Measurements from ENCODE around the gene NCR1.
"Not testable (repeated sequence)": the region's sequence is repeated elsewhere in the genome, so short reads cannot be mapped to it uniquely, and the experiment has no call there.

Gene NCR1, protein sequence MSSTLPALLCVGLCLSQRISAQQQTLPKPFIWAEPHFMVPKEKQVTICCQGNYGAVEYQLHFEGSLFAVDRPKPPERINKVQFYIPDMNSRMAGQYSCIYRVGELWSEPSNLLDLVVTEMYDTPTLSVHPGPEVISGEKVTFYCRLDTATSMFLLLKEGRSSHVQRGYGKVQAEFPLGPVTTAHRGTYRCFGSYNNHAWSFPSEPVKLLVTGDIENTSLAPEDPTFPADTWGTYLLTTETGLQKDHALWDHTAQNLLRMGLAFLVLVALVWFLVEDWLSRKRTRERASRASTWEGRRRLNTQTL

DNA sequence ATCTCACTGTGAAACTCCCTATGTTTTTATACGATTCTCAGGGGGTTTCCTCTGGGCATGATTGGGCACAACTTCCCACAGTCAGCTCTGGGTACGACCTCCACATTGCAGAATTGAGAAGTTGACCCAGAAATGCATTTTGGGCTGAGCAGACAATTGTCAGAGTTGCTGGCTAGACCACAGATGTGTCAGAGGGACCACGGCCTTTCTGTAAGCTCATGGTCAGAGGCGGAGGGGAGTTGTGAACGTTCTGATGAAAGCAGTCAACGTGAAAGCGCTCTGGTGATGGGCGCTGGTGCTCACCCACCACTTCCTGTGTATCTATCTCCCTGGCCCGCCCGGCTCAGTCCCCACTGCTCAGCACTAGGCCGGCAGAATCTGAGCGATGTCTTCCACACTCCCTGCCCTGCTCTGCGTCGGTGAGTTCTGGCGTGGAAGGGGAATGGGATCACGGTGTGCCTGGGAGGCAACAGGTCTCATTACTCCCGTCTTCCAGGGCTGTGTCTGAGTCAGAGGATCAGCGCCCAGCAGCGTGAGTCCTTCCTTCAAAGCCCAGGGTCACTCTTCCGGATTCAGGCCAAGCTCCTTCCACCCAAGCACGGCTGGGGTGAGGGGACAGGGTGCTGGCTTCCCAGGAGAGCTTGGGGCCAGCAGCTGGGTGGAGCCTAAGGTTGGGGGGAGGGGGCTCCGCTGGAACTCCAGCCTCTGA lies at the start of gene NCR1:
TSS of gene NCR1 (plus strand) at position 346 of the 709 bp plus-strand sequence. CDS start at position 386, 40 bp downstream.
- no peak for DNase-seq (ENCODE audit: low spot score)

DNA sequence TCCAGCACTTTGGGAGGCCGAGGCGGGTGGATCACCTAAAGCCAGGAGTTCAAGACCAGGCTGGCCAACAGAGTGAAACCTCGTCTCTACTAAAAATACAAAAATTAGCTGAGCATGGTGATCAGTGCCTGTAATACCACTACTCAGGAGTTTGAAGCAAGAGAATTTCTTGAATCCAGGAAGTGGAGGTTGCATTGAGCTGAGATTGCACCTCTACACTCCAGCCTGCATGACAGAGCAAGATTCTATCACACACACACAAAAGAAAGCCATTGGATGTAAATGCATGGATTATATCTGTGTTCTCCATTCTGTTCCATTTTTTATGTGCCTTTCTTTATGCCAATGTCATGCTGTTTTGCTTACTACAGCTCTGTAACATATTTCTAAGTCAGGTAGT lies 47.5 kb upstream of the NCR1 start:
- DNase-seq (ENCODE audit: low spot score), result not testable (repeated sequence)

DNA sequence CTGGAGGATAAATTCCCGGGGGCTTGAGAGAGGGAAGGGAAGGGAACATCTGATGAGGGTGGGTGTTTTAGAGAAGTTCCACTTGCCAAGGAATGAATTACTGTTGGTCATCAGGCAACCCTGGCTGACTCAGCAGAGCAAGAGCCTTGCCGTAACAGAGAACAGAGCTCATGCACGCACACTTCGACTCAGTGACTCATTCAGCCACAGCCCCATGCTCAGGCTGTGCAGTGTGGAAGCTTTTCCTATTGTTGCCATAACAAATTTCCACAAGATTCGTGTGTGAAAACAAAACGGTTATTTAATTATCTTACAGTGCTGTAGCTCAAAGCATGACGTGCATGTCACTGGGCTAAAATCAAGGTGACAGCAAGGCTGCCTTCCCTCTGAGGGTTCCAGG lies 46.5 kb upstream of the NCR1 start:
- DNase-seq (ENCODE audit: low spot score), result not testable (repeated sequence)

DNA sequence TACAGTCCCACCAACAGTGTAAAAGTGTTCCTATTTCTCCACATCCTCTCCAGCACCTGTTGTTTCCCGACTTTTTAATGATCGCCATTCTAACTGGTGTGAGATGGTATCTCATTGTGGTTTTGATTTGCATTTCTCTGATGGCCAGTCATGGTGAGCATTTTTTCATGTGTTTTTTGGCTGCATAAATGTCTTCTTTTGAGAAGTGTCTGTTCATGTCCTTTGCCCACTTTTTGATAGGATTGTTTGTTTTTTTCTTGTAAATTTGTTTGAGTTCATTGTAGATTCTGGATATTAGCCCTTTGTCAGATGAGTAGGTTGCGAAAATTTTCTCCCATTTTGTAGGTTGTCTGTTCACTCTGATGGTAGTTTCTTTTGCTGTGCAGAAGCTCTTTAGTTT lies 42.5 kb upstream of the NCR1 start:
- not testable (repeated sequence) for DNase-seq (ENCODE audit: low spot score)

DNA sequence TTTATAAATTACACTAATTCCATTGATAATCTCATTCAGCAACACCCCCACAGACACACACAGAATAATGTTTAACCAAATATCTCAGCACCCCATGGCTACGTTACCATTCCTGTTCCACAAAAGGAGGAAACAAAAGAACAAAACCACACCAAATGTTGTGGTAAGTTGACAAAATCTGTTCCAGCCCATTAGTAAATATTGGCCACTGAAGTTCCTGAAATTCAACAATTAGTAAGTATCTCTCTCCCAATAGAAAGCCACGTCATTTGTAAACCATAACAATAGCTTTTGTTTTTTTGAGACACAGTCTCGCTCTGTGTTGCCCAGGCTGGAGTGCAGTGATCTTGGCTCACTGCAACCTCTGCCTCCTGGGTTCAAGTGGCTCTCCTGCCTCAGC lies 34.3 kb upstream of the NCR1 start:
- no peak for DNase-seq (ENCODE audit: low spot score)

DNA sequence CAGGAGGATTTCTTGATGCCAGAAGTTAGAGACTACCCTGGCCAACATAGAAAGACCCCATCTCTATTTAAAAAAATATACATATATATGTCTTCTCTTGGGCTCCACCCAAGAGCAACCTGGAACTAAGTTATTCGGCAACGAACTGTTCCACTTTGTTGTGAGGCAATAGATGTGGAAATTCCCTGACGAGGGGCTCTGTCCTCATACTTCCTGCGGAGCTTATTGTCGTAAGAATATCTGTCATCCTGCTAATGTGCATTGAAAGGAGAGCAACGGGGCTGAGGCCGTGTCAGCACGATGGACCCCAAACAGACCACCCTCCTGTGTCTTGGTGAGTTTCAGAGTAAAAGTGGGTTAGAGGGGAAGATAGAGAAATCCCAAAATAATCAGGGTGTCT lies 32.0 kb upstream of the NCR1 start, which contains the start of gene FCAR:
TSS of gene FCAR (plus strand) at position 246 of the 400 bp plus-strand sequence. CDS start at position 301, 55 bp downstream.
- DNase-seq (ENCODE audit: low spot score), result peak; percentile 23

DNA sequence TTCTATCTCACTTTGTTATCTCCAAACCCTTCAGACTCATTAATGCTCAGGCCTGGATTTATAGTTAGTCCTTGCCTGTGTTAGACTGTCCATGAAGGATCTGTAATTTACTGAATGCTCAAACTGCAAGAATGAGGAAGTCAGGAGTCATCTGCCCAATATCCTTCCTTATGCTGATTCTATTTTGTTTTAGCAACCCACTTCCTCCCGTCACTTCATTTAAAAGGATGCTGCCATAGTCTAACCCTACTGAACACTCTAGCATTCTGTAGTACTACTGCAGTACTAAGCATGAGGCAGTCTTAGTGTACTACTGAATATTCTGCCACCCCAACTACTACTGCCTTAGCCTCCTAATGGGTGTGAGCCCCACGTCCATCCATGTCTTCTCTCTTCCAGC lies 30.4 kb upstream of the NCR1 start:
- peak; percentile 78 for DNase-seq (ENCODE audit: low spot score)

DNA sequence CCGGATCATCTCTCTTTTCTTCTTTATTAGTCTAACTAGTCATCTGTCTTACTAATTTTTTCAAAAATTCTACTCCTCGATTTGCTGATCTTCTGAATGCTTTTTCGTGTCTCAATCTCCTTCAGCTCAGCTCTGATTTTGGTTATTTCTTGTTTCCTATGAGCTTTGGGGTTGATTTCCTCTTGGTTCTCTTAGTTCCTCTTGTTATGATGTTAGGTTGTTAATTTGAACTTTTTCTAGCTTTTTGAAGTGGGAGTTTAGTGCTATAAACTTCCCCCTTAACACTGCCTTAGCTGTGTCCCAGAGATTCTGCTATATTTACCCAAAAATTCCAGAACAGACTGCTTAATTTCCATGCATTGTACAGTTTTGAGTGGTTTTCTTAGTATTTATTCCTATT lies 28.5 kb upstream of the NCR1 start:
- peak; percentile 37 for DNase-seq (ENCODE audit: low spot score)

DNA sequence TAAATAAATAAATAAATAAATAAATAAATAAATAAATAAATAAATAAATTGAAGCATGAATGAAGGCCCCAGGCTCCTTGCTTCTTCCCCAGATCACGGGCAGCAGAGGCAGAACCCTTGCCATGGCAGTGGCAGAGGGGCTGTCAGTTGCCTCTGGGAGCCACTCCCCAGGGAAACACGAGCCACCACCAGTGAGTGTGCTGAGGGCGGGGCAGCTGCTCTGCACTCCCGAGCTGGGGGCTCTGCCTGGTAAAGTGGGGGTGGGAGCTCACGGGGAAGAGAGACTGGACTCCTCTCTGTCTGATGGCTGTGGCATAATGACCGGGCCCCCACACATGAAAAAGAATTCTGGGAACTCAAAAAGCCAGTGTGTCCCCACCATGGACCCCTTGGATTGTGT lies 24.1 kb upstream of the NCR1 start:
- DNase-seq (ENCODE audit: low spot score), result no peak

DNA sequence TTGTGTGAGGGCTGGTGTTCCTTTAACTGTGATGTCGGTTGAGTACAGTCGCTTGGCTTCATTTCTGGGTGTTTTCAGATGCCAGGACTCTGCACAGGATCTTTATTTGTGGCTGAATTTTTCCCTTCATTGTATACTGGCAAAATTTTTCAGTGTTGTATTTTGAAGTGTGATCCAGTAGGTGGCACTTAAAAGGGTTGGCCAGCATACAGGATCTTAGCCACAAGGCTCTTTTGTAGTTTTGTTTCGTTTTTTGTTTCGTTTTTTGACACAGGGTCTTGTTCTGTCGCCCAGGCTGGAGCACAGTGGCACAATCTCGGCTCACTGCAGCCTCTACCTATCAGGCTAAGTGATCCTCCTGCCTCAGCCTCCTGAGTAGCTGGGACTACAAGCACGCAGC lies 23.2 kb upstream of the NCR1 start:
- peak; percentile 16 for DNase-seq (ENCODE audit: low spot score)

DNA sequence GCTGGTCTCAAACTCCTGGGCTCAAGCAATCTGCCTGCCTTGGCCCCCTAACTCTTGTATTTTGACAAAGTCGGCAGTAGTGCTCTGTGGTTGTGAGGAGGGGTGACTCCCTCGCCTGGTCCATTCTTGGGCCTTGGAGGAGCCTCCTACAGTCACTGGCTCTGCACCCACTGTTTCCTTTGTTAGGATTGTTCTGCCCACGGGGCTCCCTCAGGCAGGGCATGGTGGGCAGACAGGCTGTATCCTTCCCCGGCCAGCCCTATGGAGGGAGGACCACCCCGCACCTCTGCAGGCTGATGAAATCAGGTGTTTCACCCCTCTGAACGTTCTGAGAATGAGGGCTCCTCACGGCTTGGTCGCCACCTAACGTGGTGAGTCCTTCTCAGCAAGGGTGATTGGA lies 22.7 kb upstream of the NCR1 start:
- no peak for DNase-seq (ENCODE audit: low spot score)

DNA sequence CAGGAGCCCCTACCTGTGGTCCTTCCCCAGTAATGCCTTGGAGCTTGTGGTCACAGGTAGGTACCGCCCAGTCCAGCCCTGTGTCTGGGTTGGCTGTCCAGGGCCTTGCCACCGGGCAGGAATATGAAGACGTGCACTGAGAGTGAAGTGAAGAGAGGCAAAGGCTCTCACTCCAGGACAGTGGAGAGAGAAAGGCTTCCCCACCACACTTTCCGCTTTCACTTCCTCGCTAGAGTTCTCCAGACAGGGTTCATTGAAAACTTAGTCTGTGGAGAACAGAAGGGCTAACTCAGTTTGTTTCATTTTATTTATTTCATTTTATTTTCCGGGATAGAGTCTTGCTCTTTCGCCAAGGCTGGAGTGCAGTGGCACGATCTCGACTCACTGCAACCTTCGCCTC lies 17.7 kb upstream of the NCR1 start:
- peak; percentile 36 for DNase-seq (ENCODE audit: low spot score)

DNA sequence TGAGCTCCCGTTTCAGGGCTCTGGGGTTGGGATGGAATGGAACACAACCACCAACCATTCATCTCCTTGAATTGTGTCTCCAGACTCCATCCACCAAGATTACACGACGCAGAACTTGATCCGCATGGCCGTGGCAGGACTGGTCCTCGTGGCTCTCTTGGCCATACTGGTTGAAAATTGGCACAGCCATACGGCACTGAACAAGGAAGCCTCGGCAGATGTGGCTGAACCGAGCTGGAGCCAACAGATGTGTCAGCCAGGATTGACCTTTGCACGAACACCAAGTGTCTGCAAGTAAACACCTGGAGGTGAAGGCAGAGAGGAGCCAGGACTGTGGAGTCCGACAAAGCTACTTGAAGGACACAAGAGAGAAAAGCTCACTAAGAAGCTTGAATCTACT lies 16.4 kb upstream of the NCR1 start:
- no peak for DNase-seq (ENCODE audit: low spot score)

DNA sequence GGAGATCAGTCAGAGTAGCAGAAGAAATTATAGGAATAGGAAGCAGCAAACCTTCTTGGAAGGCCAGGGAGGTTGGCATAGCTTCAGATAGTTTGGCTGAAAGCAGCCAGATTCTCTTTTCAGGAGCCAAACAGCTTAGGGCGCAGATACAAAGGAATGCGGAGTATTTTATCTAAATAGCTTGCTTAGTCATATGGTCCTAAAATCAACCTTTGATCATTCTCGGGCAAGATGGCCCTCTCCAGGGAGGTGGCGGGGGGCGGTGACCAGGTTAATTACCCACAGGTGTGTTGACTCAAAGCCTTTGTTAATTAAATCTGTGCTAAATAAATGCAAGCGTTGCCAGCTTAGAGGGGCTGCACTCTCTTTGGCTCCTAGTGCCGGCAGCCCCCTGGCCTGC lies 12.5 kb upstream of the NCR1 start:
- no peak for DNase-seq (ENCODE audit: low spot score)

DNA sequence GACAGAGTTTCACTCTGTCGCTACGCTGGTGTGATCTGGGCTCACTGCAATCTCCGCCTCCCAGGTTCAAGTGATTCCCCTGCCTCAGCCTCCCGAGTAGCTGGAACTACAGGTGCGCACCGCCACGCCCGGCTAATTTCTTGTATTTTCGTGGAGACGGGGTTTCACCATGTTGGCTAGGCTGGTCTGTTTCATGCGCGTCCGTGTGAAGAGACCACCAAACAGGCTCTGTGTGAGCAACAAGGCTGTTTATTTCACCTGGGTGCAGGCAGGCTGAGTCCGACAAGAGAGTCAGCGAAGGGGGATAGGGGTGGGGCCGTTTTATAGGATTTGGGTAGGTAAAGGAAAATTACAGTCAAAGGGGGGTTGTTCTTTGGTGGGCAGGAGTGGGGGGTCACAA lies 11.8 kb upstream of the NCR1 start:
- DNase-seq (ENCODE audit: low spot score), result not testable (repeated sequence)

DNA sequence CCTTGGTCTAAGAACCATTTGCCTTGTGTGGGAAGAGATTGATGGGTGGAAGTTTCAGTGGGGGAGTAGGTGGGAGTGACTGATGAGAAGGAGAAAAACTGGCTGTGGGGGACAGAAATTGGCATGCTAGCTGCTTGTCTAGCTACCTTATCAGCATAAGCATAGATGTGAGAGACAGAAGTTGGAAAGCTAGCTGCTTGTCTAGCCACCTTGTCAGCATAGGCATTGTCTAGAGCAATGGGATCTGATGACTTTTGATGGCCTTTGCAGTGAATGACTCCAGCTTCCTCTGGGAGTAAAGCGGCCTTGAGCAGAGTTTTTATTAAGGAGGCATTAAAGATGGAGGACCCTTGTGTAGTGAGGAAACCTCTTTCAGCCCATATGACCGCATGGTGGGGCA lies 9.9 kb upstream of the NCR1 start:
- no peak for DNase-seq (ENCODE audit: low spot score)

DNA sequence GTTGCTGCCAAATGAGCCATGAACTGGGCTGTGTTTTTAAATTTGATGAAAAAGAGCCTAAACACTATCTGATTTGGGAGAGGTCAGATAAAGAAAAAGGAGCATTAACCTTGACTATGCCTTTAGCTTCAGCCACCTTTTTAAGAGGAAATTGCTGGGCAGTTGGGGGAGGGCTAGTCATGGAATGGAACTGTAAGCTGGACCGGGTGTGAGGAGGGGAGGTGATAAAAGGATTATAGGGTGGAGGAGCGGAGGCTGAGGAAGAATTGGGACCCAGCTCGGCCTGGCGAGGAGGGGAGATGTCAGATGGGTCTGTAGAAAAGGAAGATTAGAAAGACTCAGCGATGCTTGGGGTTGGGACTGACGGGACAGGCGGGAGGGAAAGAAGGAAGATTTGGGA lies 7.3 kb upstream of the NCR1 start:
- DNase-seq (ENCODE audit: low spot score), result not testable (repeated sequence)

DNA sequence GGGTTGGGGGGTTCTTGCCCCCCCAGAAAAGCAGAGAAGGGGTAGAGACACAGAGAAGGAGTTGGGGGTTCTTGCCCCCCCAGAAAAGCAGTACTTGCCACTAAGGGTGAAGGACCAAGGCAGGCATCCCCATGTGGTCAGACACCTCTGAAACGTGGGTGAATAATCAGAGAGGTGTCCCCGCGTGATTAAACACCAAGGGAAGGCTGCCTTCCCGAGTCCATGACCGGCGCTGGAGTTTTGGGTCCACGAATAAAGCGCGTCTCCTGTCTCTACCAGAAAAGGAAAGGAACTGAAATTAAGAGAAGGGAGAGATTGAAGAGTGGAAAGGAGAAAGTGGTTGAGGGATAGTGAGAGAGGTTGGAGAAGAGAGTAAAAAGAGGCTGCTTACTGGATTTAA lies 6.3 kb upstream of the NCR1 start:
- DNase-seq (ENCODE audit: low spot score), result not testable (repeated sequence)

DNA sequence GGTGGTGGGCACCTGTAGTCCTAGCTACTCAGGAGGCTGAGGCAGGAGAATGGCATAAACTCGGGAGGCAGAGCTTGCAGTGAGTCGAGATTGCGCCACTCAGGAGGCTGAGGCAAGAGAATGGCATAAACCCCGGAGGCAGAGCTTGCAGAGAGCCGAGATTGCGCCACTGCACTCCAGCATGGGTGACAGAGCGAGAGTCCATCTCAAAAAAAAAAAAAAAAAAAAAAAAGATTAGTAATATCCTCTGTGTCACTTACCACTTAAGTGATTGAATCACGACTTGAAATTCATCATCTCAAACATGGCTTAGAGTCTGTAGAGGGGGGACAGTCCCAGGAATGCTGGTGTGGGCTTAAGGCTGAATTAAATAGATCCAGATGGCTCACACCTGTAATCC lies 4.8 kb upstream of the NCR1 start:
- not testable (repeated sequence) for DNase-seq (ENCODE audit: low spot score)

DNA sequence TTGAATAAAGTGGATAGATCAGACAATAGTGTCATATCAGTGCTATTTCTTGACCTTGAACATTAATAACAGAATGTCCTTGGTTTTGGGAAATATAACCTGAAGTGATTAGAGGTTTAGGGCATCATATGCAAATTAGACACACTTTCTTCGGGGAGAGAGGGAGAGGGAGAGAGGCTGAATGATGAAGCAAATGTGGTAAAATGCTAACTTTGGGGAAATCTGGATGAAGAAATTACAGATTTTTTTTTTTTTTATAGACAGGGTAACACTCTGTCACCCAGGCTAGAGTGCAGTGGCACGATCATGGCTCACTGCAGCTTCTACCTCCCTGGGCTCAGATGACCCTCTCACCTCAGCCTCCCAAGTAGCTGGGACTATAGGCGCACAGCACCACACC lies 3.9 kb upstream of the NCR1 start:
- DNase-seq (ENCODE audit: low spot score), result no peak

DNA sequence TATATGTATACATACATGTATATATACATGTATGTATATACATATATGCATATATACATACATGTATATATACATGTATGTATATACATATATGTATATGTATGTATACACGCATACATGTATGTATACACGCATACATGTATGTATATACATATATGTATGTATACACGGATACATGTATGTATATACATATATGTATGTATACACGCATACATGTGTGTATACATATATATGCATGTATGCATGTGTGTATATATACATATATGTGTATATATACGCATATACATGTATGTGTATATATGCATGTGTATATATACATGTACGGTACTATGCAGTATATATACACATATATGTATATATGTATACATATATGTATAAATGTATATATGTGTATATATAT lies 2.6 kb upstream of the NCR1 start:
- DNase-seq (ENCODE audit: low spot score), result no peak

DNA sequence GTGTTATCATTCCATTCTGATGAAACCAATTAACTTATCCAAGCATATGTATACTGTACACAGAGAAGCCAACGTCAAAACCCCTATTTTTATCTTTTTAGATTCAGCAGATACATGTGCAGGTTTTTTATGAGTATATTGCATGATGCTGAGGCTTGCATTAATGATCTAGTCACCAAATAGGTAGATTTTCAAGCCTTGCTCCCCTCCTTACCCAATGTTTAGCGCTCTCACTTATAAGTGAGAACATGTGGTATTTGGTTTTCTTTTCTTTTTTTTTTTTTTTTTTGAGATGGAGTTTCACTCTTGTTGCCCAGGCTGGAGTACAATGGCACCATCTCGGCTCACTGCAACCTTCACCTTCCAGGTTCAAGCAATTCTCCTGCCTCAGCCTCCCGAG lies 1.7 kb upstream of the NCR1 start:
- DNase-seq (ENCODE audit: low spot score), result not testable (repeated sequence)

DNA sequence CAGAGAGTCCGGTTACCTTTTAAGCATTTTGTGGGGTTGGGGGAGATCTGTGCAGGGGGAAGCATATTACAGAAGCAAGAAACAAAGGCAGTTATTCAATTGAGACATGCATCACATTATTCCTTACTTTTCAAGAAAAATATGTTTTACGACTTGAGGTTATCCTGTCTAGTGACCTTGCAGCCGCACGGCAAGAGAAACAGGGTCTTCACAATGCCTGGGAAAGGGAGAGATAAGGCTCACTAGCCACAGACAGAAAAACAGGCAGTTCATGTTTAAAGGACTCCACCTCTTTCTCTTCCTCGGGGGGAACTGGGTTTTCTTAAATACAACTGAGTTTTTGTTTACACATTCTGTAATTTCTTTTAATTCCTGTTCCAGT lies 536 bp upstream of the NCR1 start:
- DNase-seq (ENCODE audit: low spot score), result no peak

DNA sequence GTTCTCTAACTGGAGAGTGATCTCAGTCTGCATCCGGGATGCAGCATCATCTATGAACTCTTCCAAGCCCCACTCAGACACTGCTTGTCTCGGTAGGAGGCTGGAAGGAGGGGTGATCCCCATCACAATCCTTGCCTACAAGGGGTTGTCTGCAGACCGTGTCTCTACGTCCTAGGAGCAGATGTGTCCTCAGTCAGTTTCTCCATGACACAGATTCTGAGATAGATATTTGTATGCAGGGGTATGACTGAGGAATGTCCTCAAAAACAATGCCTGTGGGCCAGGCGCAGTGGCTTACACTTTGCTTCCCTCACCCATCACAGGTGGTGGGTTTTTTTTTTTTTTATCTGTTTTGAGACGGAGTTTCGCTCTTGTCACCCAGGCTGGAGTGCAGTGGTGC lies 871 bp downstream of the NCR1 start:
- DNase-seq (ENCODE audit: low spot score), result no peak

Measured in pons (tissue), 1 donor.